CD4-positive, alpha-beta T cell treated with Interleukin-12 subunit alpha and Interleukin-12 subunit beta, for 1 hour (primary cell): ENCODE measurements around the gene PPIC.
"Not testable (repeated sequence)": the region's sequence is repeated elsewhere in the genome, so short reads cannot be mapped to it uniquely, and the experiment has no call there.

ENCODE experiments used
- DNase-seq: peaks from one replicate; pipeline ENCODE4 v3.0.0-alpha.2; 2020

The PPIC gene

GRCh38 chr5:123007182-123007581 lies 29.3 kb downstream of the PPIC start:
- DNase-seq = no peak

GRCh38 chr5:123001808-123002207 lies 34.7 kb downstream of the PPIC start:
- DNase-seq = no peak

- no peak for DNase-seq
Observed at GRCh38 chr5:123000731-123001130, 35.8 kb downstream of the PPIC start.

- DNase-seq = peak; percentile 19
Observed at GRCh38 chr5:122999947-123000563, 36.5 kb downstream of the PPIC start.

- no peak for DNase-seq
Observed at GRCh38 chr5:122997294-122997693, 39.2 kb downstream of the PPIC start.

- no peak for DNase-seq
Observed at GRCh38 chr5:122996091-122996490, 40.4 kb downstream of the PPIC start.

- no peak for DNase-seq
Observed at GRCh38 chr5:122985954-122986721, 50.4 kb downstream of the PPIC start.

GRCh38 chr5:122985006-122985700 lies 51.4 kb downstream of the PPIC start:
- no peak for DNase-seq

- DNase-seq = no peak
Observed at GRCh38 chr5:122984425-122984824, 52.1 kb downstream of the PPIC start.

- DNase-seq = no peak
Observed at GRCh38 chr5:122982376-122982775, 54.1 kb downstream of the PPIC start.

- no peak for DNase-seq
Observed at GRCh38 chr5:122981846-122982245, 54.7 kb downstream of the PPIC start.

GRCh38 chr5:122978644-122979297 lies 57.8 kb downstream of the PPIC start:
- DNase-seq = no peak

GRCh38 chr5:122978068-122978467 lies 58.5 kb downstream of the PPIC start:
- DNase-seq = no peak

GRCh38 chr5:122977319-122977718 lies 59.2 kb downstream of the PPIC start:
- DNase-seq = no peak

GRCh38 chr5:122974251-122974650 lies 62.3 kb downstream of the PPIC start:
- not testable (repeated sequence) for DNase-seq

GRCh38 chr5:122973759-122974158 lies 62.8 kb downstream of the PPIC start:
- DNase-seq = not testable (repeated sequence)
